Left lung (tissue), 10 donors: ENCODE measurements around the gene VEPH1. TPM values are rescaled to one million over a fixed set of nuclear protein-coding genes. Genes with fewer than 3 reads are reported as not detected.

Experiments used
- ATAC-seq: fragments of 200-7000 bp; cut with Tn5 transposase; one replicate; pipeline ENCODE4 v1.9.1; 2020; ENCODE audit warnings: moderate library complexity
- DNase-seq, 4 donors: peaks; one replicate each; pipeline ENCODE4 v3.0.0-alpha.2; 2013 to 2020
- H3K27ac ChIP-seq, 2 donors: fragments of 200-600 bp; sonication (generic) in 1 of 2; one replicate each; pipeline versions ENCODE4 v1.5.0 to v1.8.0; 2020 to 2021
- H3K27me3 ChIP-seq, 2 donors: fragments of 200-600 bp; sonication (generic) in 1 of 2; one replicate each; pipeline versions ENCODE4 v1.5.0 to v1.8.0; 2020 to 2021
- H3K36me3 ChIP-seq, 2 donors: fragments of 200-600 bp; sonication (generic) in 1 of 2; one replicate each; pipeline versions ENCODE4 v1.5.0 to v1.8.0; 2020 to 2021
- H3K4me1 ChIP-seq, 2 donors: fragments of 200-600 bp; one replicate each; pipeline ENCODE4 v1.8.0; 2021
- H3K4me3 ChIP-seq, 2 donors: fragments of 200-600 bp; sonication (generic) in 1 of 2; one replicate each; pipeline versions ENCODE4 v1.5.0 to v1.8.0; 2020 to 2021; ENCODE audit warnings: mild to moderate bottlenecking in 1 of 2
- H3K9me3 ChIP-seq, 2 donors: fragments of 200-600 bp; sonication (generic) in 1 of 2; one replicate each; pipeline versions ENCODE4 v1.5.0 to v1.8.0; 2020 to 2021
- intact Hi-C, 2 donors: fragments of 100-400 bp; cut with DNase I; formaldehyde crosslinking; loops; one replicate each; pipeline versions ENCODE4 v1.11.2 to v1.14.2; 2022
- polyA plus RNA-seq, 6 donors: library from polyadenylated mRNA; unstranded; fragments of 120-200 nt; gene quantifications; one replicate each; pipeline ENCODE4 v1.2.1, GENCODE V29; 2013; ENCODE audit not compliant: insufficient read length in 6 of 6
- total RNA-seq, 2 donors: library from RNA; stranded (reverse); fragmentation: NEBNext Ultra II Directional; extraction: Animal tissue kit (Norgen Biotek cat#: 25700); gene quantifications; one replicate each; pipeline ENCODE4 v1.2.1, GENCODE V29; 2021
- TF ChIP-seq, protein P1 (sequence below), 2 donors: fragments of 200-600 bp; sonication (generic) in 1 of 2; IDR thresholded peaks; one replicate each; pipeline versions ENCODE4 v1.5.0 to v1.8.0; 2021; ENCODE audit warnings: antibody characterized with exemption in 2 of 2
- donor health status: DM: no; HTN: yes; CAD: no.
- donor health status: DM: no; HTN: no; CAD: no.

Gene VEPH1
- total and polyA plus RNA-seq, 8 donors, result 30.4 to 143 (median 42.6) TPM

- DNase-seq, result no peak
- ATAC-seq, result no peak
Observed at GRCh38 chr3:157305392-157305791, 197.8 kb downstream of the VEPH1 start.

DNA sequence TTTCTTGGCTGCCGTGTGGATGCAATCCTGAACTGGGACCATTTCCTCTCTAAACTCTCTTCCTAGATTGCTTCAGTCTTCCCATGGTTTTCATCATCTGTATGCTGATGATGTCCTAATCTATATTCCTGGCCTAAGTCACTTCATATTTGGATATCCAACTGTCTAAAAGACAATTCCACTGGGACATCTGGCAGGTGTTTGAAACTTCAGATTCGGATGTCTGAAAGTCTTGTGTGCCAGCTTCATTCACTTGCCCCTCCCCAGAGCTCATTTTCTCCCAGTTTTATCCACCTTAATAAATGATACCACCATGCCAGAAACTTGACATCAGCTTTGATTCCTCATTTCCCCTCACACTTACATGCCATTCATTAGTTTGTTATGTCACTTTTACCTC, 201.5 kb downstream of the VEPH1 start:
- TF ChIP-seq, protein P1, sequence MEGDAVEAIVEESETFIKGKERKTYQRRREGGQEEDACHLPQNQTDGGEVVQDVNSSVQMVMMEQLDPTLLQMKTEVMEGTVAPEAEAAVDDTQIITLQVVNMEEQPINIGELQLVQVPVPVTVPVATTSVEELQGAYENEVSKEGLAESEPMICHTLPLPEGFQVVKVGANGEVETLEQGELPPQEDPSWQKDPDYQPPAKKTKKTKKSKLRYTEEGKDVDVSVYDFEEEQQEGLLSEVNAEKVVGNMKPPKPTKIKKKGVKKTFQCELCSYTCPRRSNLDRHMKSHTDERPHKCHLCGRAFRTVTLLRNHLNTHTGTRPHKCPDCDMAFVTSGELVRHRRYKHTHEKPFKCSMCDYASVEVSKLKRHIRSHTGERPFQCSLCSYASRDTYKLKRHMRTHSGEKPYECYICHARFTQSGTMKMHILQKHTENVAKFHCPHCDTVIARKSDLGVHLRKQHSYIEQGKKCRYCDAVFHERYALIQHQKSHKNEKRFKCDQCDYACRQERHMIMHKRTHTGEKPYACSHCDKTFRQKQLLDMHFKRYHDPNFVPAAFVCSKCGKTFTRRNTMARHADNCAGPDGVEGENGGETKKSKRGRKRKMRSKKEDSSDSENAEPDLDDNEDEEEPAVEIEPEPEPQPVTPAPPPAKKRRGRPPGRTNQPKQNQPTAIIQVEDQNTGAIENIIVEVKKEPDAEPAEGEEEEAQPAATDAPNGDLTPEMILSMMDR (IDR thresholded peaks at IDR 0.05), result no peak

More at GRCh38 chr3:157305392-157305791, 197.8 kb downstream of the VEPH1 start:
- Histone ChIP-seq H3K4me1 (no peaks in the 10 kb centered on the region), H3K27ac (no peak overlapping the region), H3K9me3 (no peaks in the 10 kb centered on the region), H3K4me3 (no peak overlapping the region), H3K27me3 (no peaks in the 10 kb centered on the region), H3K36me3 (no peaks in the 10 kb centered on the region)
- intact Hi-C loops, result no loop called here
- TF ChIP-seq, protein P1 (IDR thresholded peaks at IDR 0.05), result no peak

GRCh38 chr3:157300981-157301663, 202.1 kb downstream of the VEPH1 start:
- ATAC-seq (no peak), DNase-seq (no peak)
- no peak overlapping the region for H3K4me3 ChIP-seq
- no peaks in the 10 kb centered on the region for H3K9me3 ChIP-seq
- TF ChIP-seq, protein P1 (IDR thresholded peaks at IDR 0.05), result no peak
- no peak overlapping the region for H3K27ac ChIP-seq
- H3K27me3 ChIP-seq, result no peaks in the 10 kb centered on the region
- no peaks in the 10 kb centered on the region for H3K36me3 ChIP-seq
- no peaks in the 10 kb centered on the region for H3K4me1 ChIP-seq
- intact Hi-C loops, result no loop called here

More for the DNA sequence above, 201.5 kb downstream of the VEPH1 start:
- no peaks in the 10 kb centered on the region for H3K4me1 ChIP-seq
- no peaks in the 10 kb centered on the region for H3K36me3 ChIP-seq
- H3K9me3 ChIP-seq, result no peaks in the 10 kb centered on the region
- ATAC-seq, result no peak
- H3K27me3 ChIP-seq, result no peaks in the 10 kb centered on the region
- H3K27ac ChIP-seq, result no peak overlapping the region
- intact Hi-C loops, result no loop called here
- no peak overlapping the region for H3K4me3 ChIP-seq
- no peak for DNase-seq

GRCh38 chr3:157300094-157300493, 203.1 kb downstream of the VEPH1 start:
- H3K9me3 ChIP-seq, result no peaks in the 10 kb centered on the region
- no peak overlapping the region for H3K4me3 ChIP-seq
- DNase-seq, result no peak
- H3K36me3 ChIP-seq, result no peaks in the 10 kb centered on the region
- H3K4me1 ChIP-seq, result no peaks in the 10 kb centered on the region
- no peaks in the 10 kb centered on the region for H3K27me3 ChIP-seq
- H3K27ac ChIP-seq, result no peak overlapping the region
- intact Hi-C loops, result no loop called here
- ATAC-seq, result no peak
- TF ChIP-seq, protein P1 (IDR thresholded peaks at IDR 0.05), result no peak

- no peak overlapping the region for H3K27ac ChIP-seq
- TF ChIP-seq, protein P1 (IDR thresholded peaks at IDR 0.05), result no peak
- no peaks in the 10 kb centered on the region for H3K4me1 ChIP-seq
- H3K9me3 ChIP-seq, result no peaks in the 10 kb centered on the region
- H3K4me3 ChIP-seq, result no peak overlapping the region
- DNase-seq (no peak), ATAC-seq (no peak)
- intact Hi-C loops, result no loop called here
- no peaks in the 10 kb centered on the region for H3K27me3 ChIP-seq
- H3K36me3 ChIP-seq, result no peaks in the 10 kb centered on the region
Observed at GRCh38 chr3:157297328-157297915, 205.8 kb downstream of the VEPH1 start.
